Stimulated activated CD4-positive, alpha-beta T cell treated with anti-CD3 and anti-CD28 coated beads, Interleukin-1b, Interleukin-23, amount 100 ng/mL, for 24 hours (primary cell): ENCODE results near the gene SNAP25.

Experiments used
- DNase-seq, 4 experiments: peaks; one replicate each; pipeline ENCODE4 v3.0.0-alpha.2; 2020; ENCODE audit warnings: low read depth in 4 of 4, low spot score in 1 of 4

The SNAP25 gene

GRCh38 chr20:10218536-10219451 is at the start of gene SNAP25:
Gene SNAP25 (plus strand): TSS chr20:10218830. CDS start chr20:10275492, 56,662 bp downstream.
- DNase-seq: peak in 2 of 4 experiments; percentile 13 to 18

DNA sequence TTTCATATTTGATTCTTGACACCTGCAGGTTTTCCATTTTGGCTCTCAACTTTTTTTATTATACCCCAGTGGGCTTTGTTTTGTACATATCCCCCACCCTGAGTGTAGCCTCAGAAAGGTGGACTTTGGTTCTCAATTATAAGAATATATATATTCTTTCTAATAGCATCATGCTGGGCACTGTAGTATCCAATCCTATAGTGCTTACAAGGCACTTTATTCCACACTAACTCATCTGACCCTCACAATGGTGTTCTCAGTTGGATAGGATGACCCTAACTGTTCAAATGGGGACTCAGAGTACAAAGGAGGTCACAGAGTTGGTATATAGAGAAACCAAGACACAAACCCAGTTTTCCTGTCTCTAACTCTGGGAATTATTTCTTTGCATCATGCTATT is 48.9 kb upstream of the SNAP25 start:
- DNase-seq: no peak

DNA sequence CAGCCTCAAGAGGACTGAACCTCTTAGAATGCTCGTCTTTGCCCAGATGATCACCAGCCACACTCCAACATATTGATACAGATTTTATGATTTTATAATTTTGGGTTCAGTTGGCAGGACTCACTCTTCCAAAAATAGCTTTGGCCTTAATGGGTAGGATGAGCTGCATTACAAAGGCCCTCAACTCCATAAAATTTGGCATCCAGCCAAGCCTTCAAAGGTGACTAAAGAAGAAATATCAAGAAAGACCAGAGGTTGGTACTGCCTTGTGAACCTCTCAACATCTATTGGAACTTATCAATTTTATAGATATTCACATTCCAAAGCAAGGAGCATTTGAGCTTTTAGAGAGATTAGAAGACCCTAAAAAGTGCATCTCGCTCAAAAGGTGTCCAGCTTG is 48.4 kb upstream of the SNAP25 start:
- DNase-seq: no peak

DNA sequence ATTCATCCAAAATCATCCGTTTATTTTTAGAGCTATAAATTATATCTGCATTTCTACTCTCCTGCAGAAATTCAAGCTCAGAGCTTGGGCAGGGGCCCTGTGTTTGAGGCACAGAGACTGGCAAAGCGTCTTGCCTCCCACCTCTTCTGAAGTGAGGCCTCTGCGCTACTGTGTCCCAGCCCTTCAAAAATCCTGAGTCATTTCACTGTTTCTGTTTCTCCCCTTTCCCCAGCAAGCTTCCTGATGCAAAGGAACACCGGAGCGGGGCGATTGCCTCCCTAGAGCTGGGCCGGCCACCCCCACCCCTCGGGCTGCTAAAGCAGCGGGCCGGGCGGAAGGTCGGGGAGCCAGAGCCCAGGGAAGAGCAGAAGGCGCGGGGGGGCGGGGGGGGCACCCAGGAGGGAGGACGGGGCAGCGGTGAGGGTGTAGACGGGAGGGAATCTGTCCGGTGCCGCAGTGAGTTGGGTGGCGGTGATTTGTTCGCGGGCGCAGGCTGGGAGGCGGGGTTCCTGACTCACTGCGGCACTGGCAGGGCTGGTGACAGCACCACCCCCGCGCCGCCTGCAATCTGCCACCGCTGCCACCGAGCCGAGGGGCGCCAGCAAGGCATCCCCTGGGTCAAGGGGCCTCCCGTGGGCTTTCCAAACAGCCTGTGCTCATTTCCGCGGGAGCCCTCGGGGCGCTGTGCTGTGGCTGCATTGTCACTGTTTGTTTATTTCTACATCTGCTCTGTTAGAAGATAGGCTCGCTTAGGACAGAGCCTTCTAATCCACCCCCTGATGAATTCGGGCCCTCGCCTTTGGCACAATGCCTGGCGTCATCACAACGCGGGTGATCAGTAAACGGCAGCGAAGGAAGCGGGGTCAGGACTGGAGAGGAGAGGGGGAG is 46.5 kb upstream of the SNAP25 start:
- peak in 2 of 4 experiments; percentile 12 to 17 for DNase-seq

GRCh38 chr20:10172998-10173655 is 45.5 kb upstream of the SNAP25 start:
- no peak for DNase-seq

DNA sequence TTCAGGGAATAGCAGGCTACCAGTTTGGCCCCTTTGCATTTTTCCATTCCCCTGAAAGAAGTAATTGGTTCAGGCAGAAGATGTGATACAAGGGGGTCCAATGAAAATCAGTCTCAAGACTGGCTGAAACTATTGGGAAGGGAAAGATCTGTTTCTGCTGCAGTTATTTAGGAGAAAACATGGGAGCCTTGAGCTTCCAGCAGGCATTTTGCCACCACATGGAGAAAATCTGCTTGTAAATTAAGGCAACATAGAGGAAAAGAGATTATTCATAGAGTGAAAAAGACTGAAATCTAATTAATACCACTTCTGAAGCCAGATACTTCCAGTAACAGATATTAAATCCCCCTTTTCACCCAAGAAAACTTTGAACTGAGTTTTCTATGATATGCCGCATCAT is 44.2 kb upstream of the SNAP25 start:
- no peak for DNase-seq

- no peak for DNase-seq
These were observed 41.3 kb upstream of the SNAP25 start for GRCh38 chr20:10177326-10177725.

DNA sequence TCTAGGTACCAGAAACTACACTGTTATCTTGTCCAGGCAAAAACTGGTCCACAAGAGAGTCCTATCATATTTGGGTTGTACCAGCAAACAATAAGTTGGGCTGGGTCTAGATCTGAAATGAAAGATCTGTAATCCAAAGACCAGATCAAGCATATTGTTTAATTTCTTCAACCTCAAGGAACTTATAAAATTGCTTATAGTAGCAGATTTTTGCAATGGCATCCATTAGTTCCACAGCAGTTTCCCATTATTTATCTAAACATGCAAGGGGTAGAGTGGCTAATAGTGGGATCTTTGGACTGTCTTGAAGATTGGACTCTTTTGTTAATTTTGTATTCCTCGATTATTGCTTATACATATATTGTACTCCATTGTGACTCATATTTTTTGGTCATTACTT is 40.5 kb upstream of the SNAP25 start:
- no peak for DNase-seq

GRCh38 chr20:10178727-10179313 is 39.8 kb upstream of the SNAP25 start:
- no peak for DNase-seq

GRCh38 chr20:10179574-10180298 is 38.9 kb upstream of the SNAP25 start:
- DNase-seq: no peak

GRCh38 chr20:10180651-10181235 is 37.9 kb upstream of the SNAP25 start:
- DNase-seq: no peak

- no peak for DNase-seq
These were observed 32.7 kb upstream of the SNAP25 start for GRCh38 chr20:10185741-10186558.

GRCh38 chr20:10190456-10190855 is 28.2 kb upstream of the SNAP25 start:
- no peak for DNase-seq

- DNase-seq: no peak
These were observed 26.5 kb upstream of the SNAP25 start for GRCh38 chr20:10192171-10192570.

DNA sequence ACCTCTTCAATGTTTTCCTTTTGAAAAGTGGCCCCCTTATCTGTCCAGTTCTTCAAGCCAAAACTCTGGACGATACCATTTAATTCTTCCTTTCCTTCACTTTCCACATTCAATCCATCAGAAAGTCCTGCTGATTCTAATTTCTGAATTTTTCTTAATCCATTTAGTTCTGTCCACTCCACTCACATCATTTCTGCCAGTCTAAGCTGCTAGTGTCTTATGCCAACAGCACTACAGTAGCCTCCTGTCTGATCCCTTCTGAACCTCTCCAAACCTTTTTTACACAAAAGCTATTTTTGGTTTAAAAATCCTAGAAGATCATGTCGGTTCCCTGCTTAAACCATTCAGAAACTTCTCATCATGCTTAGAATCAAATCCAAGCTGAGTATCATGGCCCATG is 24.5 kb upstream of the SNAP25 start:
- no peak for DNase-seq

DNA sequence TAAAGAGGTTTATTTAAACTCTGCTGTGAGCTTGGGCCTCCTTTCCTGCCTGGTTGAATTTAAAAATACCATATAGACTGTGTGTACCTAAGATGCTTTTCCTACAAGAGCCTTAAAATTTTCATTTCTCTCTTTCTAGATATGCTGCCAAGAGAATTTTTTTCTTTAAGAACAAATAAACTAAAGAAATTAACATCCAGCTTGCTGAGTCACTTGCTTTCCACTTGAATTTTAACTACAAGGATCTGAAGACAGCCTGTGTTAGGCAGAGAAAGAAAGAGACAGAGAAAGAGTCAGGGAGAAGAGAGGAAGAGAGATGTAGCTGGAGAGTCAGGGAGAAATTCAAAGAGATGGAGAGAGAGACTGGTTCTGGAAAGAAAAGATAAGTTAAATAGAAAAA is 18.3 kb upstream of the SNAP25 start:
- no peak for DNase-seq

DNA sequence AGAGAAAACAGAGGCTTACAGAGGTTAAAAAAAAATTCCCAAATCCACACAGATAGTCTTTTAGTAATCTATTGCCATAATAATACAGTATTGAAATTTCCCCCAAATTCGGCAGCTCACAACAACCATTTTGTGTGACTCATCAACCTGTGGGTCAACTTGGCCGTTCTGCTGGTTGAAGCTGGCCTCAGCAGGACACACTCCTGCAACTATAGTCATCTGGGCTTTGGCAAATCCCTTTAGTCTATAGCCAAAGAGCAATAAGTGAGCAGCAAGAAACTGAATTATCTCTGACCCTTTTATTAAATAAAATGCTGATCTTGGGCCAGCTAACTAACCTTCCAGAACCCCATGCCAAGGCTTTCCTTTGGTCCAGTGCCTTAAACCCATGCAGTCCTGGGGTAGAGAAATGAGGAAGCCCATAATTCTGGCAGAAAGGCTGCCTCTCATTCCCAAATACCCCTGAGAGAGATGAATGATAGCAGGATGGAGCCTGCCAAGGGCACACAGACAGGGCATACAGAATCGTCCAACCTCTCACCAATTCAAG is 17.2 kb upstream of the SNAP25 start:
- no peak for DNase-seq

DNA sequence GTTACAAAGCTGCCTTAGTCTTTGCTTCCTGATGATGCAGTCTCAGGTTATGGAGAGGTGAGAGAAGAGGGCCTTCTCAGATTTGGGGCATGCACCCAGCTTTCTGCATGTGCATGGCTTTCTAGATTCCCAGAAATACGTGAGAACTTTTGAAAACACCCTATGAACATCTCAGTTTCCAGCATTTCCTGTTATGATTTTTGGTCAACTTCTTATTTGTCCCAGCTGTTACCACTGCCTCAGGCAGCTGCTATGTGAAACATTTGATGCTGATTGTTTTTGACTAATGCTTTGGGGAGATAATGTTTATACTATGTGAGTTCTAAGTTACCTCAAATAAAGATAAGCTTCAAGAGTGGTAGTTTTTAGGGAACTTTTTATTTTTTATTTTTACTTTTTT is 9.5 kb upstream of the SNAP25 start:
- no peak for DNase-seq

GRCh38 chr20:10213526-10213925 is 5.1 kb upstream of the SNAP25 start:
- no peak for DNase-seq
